ENCODE results near the gene NPBWR2.

NPBWR2 gene

GRCh38 chr20:64116541-64117431, 9.4 kb upstream of the NPBWR2 start:
- DNase-seq, result no peak

GRCh38 chr20:64116016-64116415, 8.7 kb upstream of the NPBWR2 start:
- DNase-seq, result no peak

- DNase-seq, result no peak
These were observed 8.0 kb upstream of the NPBWR2 start for GRCh38 chr20:64115171-64115911.

- no peak for DNase-seq
These were observed 7.1 kb upstream of the NPBWR2 start for GRCh38 chr20:64114356-64114971.

GRCh38 chr20:64113796-64114355, 6.5 kb upstream of the NPBWR2 start:
- DNase-seq, result no peak

- DNase-seq, result no peak
These were observed 6.0 kb upstream of the NPBWR2 start for GRCh38 chr20:64113444-64113775.

- DNase-seq, result no peak
These were observed 5.5 kb upstream of the NPBWR2 start for GRCh38 chr20:64112691-64113443.

GRCh38 chr20:64111841-64112641, 4.7 kb upstream of the NPBWR2 start:
- no peak for DNase-seq

GRCh38 chr20:64110411-64111068, 3.2 kb upstream of the NPBWR2 start:
- no peak for DNase-seq

- DNase-seq, result no peak
These were observed 2.5 kb upstream of the NPBWR2 start for GRCh38 chr20:64109831-64110391.

- DNase-seq, result no peak
These were observed 1.6 kb upstream of the NPBWR2 start for GRCh38 chr20:64108731-64109681.

- no peak for DNase-seq
These were observed 532 bp upstream of the NPBWR2 start for GRCh38 chr20:64107736-64108457.

GRCh38 chr20:64106435-64106961, 867 bp downstream of the NPBWR2 start:
- no peak for DNase-seq

GRCh38 chr20:64105846-64106434, 1.4 kb downstream of the NPBWR2 start:
- no peak for DNase-seq

GRCh38 chr20:64104667-64105451, 2.5 kb downstream of the NPBWR2 start:
- no peak for DNase-seq

GRCh38 chr20:64103871-64104666, 3.3 kb downstream of the NPBWR2 start:
- no peak for DNase-seq

All from activated CD4-positive, alpha-beta T cell treated with anti-CD3 and anti-CD28 coated beads, Interleukin-2, amount 50 U/mL, for 48 hours (primary cell).